Kidney tubule cell (primary cell): Measurements from ENCODE around the gene RGS5.
A peak's percentile ranks its signal among the peaks of the same experiment; 100 is the strongest.
"Not testable (repeated sequence)": the region's sequence is repeated elsewhere in the genome, so short reads cannot be mapped to it uniquely, and the experiment has no call there.

Source experiments
- DNase-seq: peaks from one replicate; pipeline ENCODE4 v3.0.0-alpha.2; 2018; ENCODE audit warnings: low spot score

Gene RGS5, protein sequence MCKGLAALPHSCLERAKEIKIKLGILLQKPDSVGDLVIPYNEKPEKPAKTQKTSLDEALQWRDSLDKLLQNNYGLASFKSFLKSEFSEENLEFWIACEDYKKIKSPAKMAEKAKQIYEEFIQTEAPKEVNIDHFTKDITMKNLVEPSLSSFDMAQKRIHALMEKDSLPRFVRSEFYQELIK

DNA sequence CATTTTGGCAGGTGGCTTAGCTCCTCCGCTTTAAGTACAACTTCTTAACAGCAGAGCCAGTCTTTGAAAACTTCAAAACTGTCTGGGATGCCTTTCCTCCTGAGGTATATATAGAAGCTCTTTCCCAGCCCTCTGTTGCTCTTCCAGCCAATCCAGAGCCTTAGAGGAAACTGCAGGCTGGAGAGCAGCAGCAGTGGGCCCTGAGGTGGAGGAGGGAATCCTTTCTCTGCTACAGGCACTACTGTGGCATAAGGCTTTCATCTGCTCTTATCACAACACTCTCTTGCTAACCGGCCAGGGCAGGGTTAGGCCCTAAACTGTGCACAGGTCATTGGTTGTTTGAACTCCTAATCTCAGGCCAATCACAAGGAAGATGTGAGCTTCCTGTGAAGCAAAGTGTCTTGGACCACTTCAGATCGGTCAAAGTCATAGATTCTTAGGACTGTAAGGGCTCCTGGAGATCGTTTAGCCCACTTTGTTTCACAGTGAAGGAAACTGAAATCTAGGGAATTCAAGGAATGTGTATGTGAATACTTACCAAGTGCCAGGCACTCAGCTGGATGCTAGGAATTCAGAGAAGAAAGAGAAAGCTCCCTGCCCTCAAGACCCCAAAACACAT, at the start of gene RGS5:
Gene RGS5, minus strand, starts transcription at position 84 of the 619 bp plus-strand sequence. Its CDS starts 81 bp downstream, at position 3.
- DNase-seq: peak; percentile 30

DNA sequence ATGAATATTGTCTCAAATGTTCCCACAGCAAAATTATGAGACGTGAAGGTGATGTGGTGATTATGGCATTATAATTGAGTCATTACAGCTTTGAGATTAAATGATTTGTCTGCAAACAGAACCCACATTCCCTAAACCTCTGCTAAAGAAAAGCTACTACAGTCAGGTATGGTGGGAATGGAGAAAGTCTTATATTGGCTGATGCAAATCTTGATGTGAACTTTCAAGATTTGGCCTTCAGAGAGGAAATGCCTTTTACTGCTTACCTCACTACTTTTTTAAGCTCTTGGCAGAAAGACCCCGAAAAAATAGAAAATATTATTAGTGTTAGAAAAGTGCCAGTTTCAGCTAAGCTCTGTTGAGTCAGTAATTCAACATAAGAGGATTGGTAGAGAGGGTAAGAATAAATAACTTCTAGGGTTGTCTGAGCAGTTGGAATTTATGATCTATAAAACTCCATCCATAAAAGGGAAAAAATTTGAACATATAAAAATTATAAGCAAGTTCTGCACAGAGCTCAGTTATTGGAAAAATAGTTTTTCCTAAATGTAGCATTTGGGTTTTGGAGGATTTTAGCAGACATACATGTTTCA, 47.8 kb upstream of the RGS5 start:
- DNase-seq: no peak

DNA sequence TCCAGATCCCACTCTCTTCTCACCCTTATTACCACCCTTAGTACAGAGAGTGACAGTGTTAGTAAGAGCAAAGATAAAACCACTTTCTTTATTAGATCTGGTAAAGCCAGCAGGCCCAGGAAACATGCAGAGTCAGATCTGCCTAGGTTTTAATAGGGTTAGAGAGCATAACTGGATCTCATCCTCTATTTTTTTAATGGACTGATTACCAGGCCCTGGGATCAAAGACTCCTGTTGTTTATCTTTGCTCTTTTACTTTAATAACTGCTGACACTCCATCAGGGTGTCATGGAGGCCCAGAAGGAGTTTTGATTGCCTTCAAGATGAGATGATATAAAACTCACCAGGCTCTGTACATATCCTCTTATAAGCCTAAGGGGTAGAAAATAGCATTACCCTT, 45.3 kb upstream of the RGS5 start:
- DNase-seq: no peak

DNA sequence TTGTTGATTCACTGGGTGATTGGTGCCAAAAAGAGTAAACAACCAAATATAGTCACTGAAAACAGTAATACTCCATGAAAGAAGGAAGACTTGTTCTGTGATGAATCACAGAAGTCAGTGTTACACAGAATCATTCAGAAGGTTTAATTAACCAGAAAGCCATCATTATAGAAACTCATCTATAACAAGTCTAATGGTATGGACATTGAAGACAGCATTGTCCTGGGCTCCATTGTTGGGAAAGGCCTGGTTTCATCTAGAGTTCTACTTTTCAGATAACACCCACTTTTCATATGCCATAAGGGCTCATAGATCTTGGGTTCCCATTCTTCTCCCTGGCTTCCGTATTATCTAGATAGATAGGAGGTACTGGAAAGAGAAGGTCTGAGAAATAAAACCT, 41.9 kb upstream of the RGS5 start:
- not testable (repeated sequence) for DNase-seq

DNA sequence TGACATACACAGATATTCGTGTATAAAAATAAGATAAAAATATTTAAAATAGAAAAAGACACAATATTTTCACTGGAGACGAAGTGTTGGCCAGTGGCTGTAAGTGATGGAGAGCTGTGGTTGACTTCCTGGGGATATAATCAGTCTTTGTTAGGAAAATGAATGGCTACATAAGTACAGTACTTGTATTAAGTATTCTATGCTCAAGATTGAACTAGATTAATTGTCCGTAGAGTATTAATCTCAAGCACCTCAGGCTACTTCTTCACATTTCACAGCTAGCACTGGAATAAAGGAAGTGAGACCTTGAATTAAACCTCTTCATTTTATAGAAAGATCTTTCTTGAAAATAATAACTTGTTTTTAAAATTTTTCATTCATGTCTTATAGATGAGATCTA, 39.0 kb upstream of the RGS5 start:
- DNase-seq: no peak

DNA sequence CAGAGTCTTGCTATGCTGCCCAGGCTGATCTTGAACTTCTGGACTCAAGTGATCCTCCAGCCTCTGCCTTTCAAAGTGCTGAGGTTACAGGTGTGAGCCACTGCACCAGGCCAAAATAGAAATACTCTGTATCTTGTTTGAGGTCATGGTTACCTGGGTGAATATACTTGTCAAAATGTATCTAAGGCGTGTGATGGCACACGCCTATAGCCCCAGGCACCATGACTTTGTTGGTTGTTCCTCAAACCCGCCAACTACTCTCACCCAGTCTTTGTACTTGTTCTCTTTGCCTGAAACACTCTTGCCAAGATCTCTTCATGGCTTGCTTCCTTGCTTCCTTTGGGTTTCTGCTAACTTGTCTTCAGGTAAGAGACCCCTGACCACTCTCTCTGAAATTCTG, 38.0 kb upstream of the RGS5 start:
- no peak for DNase-seq

DNA sequence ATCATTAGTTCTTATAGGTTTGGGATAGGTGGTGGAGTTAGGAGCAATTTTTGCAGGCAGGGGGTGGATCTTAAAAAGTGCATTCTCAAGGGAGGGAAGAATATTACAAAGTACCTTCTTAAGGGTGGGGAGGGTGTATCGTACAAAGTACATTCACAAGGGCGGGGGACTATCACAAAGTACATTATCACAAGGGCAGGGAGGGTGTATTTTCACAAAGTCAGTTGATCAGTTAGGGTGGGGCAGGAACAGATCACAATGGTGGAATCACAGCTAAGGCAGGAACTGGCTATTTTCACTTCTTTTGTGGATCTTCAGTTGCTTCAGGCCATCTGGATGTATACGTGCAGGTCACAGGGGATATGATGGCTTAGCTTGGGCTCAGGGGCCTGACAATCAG, 30.9 kb upstream of the RGS5 start:
- not testable (repeated sequence) for DNase-seq

DNA sequence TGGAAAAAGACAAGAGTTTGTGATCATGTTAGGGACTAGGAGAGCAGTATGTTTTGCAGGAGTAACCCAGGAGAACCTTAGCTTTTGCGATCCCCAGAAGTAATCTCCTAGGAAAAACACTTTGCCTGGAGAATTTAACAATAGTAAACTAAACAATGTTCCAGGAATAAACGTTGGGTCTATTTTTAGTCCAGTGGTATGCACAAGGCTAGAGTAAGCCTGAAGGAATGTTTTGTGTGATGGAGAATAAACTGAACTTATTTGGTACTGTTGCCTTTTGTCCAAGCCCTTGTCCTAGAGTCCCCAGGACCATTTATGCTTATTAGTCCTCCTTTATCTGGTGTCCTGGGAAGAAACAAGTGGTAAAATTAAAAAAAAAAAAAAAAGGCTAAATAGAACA, 28.7 kb upstream of the RGS5 start:
- DNase-seq: peak; percentile 52

DNA sequence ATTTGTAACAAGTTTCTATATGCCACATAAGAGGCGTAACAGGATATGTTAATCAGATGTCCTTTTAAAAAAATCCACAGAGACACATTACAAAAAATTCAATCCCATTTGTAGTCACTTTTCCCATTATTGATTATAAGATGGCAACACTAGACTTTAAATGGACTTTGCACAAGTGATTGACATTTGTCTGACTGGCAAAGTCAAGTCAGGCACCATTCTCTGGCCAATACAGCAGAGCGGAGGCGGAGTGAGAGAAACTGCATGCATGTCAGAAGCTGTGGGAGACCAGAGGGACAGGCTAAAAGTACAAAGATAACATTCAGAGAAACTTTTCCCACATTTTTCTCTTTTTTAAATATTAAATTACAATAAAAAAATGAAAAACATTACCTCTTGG, 28.1 kb upstream of the RGS5 start:
- no peak for DNase-seq

DNA sequence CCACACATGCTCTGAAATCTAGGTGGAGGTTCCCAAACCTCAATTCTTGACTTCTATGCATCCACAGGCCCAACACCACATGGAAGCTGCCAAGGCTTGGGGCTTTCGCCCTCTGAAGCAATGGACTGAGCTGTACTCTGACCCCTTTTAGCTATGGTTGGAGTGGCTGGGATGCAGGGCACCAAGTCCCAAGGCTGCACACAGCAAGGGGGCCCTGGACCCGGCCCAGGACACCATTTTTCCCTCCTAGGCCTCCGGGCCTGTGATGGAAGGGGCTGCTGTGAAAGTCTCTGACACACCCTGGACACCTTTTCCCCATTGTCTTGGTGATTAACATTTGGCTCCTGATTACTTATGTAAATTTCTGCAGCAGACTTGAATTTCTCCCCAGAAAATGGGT, 25.6 kb upstream of the RGS5 start:
- not testable (repeated sequence) for DNase-seq

DNA sequence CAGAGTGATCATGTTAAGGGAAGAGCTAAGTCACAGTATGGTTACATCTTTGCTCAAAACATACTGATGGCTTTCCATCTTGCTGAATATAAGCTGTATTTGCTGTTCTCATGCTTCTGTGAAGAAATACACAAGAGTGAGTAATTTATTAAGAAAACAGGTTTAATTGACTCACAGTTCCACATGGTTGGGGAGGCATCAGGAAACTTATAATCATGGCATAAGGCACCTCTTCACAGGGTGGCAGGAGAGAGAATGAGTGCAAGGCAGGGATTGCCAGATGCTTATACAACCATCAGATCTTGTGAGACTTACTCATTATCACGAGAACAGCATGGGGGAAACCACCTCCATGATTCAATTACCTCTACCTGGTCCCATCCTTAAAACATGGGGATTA, 24.4 kb upstream of the RGS5 start:
- peak; percentile 91 for DNase-seq

DNA sequence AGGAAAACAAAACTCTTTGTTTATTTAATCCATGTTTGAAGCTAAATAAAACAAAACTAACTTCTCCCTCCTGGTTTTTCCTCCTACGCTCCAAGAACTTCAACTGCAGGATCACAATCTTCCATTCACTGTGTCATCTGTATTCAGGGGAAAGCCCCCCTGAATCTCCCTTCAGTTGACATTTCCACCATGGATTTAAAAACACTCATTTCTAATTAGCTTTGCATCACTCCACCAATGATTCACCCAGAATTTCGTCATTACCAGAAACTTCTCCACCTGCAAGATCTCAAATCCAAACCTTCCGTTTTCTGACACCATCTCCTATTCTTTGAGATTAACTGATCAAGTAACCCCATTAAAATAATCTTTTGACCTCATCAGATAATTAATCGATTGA, 10.9 kb upstream of the RGS5 start:
- DNase-seq: no peak

DNA sequence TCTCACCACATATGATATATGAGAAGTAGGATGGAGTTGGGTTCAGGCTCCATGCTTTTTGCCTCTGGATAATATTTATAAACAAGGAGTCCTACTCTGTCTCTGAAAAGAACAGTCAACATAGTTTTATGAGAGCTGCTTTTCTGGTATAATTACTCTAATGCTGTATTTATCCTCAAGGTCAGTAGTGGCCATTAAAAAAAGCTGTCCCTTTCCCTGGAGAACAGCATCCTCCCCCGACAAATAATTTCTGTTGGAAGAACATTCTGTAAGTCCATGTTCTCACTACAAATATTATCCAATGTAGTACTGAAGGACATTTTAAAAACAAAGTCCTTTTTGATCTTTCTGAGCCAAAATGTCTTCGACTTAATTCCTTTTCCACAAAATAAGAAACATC, 9.0 kb upstream of the RGS5 start:
- no peak for DNase-seq

DNA sequence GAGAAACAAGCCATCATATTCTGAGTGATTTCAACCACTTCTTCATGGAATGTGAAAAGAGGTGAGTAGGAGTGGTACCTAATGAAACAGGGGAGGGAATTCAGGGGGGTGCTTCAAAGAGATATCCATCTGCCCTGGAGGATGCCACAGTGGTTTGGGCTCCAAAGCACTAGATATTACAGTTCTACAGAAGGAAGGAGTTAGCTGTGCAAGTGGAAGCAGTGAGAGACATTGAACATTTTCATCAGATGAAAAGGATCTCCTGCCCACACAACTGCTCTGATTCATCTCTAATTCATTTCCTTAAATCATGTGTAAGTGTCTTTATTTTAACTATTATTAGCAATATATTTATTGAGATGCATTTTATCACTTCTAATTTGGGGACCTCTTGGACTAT, 2.8 kb upstream of the RGS5 start:
- DNase-seq: no peak

DNA sequence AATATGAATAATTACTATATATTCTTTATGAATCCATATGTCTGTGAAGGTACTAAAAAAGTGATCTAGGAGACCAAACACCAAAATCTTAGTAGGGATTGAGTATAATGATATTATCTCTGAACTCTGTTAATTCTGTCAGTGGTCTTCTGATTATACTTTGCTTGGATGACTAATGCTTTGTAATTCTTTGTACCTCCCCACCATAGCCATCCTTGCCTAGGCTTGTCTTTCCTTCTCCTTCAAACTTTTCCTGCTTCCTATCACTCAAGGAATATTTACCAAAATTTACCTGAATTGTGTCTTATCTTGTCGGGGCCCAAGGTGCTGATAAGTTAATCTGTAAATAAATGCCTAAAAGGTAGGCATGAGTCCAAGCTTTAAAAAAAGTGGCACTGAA, 845 bp upstream of the RGS5 start:
- no peak for DNase-seq

DNA sequence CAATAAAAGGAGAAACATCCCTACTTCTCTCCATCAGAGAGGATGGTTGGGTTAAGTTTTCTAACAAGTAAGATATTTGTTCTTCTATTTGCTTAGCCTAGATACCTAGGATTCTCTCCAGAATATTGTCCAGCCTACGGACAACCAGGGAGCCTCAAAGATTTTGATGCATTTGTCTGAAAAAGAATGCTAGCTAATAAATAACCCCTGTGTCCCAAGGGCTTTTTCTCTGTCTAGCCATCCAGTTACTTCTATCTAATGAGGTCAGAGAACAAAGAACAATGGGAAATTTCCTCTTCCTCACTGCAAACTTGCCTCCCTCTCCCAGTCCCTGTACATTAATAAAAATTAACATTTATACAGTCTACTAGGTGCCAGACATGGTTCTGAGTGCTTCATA, 810 bp downstream of the RGS5 start:
- DNase-seq: peak; percentile 47

DNA sequence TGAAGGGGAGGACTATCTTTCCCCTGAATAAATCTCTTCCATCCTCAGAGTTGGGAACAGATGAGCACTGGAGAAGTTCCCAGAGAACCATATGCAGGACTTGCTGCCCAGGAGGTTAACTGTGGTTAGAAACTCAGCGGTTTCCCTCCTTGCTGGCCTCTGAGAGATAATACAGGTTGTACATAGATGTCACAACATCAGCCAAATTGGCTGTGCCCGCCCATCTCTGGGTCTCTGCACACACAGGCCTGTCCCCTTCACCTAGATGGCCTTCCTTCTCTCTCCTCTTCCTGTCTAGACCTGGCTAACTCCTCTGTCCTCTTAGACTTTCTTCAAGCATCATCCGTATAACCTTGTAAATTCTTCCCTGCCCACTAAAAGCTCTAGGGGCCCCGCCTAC, 5.7 kb downstream of the RGS5 start:
- no peak for DNase-seq

DNA sequence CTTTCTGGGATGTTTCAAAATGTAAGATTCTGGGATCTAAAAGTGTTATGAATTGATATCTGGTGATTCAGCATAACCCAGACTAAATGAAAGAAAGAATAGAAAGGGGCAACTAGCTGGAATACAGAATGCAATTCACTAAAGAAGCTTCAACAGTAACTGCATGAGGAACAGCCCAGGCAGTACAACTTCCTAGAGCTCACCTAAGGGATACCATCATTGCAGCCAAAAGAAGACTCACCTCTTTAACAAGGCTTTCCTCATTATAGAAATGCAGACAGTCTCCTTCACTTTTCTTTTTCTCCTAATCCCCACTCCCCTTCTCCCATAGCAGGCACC, 6.3 kb downstream of the RGS5 start:
- no peak for DNase-seq

DNA sequence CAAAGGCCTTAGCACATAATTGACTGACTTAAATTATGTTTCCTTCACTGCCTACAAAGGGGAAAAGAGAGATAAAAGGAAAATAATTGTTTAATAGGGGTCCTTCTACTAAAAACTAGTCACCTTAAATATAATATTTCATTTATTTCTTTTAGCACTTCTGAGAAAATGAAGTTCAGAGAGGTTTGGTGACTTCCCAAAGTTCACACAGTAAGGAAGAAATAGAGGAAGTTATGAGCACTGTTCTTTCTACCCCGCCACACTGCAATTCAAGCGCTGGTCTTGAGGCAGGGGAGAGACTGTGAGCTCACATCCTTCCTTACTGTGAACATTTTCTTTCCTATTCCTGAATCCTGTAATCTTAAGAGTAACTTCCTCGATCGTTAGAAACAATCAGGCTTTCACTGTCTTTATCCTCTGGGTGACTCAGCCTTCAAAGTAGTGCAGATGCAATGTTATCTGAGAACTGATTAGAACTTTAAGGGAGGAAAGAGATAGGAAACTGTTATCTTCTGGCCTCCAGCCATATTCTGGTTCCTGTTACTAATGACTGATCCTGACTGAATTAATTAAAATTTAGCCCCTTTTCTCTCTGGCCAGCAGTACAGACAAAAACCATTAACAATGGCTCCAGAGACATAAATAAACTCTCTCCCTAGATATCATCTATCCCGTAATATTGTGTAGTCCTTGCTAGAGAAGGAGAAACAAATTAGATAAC, 6.8 kb downstream of the RGS5 start:
- peak; percentile 22 for DNase-seq

DNA sequence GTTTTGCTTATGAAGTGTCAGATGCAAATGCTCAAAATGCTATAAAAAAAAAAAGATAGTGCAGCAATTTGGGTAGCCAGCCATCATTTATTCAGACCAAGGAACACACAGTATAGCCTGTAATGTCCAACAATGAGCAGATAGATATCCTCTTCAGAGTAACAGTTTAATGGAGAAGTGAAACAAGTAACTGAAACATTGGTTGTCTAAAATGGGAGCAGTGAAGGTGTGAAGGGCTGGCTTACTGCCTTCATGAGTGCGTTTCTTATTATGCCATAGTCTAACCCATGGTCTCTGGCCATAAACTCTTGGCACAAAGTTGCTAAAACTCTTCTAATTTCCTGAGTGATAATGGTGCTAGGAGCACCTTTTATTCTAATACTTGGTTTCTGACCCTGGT, 11.4 kb downstream of the RGS5 start:
- DNase-seq: no peak

DNA sequence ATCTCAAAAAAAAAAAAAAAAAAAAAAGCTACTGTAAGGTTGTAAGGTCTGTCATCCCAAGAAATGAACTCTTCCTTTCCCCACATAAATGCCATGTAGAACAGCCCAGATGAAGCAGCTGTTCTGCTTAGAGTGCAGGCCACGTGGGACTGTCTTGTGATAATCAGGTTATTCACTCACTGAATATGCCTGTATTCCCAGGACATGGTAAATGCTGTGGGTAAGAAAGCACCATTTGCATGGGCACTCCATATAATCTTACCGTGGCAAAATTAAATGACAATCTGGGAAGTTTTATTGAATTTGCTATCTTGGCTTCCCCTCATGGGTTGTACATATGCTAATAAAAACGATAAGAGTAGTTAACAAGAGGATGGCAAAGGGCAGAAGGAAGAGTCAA, 13.8 kb downstream of the RGS5 start:
- no peak for DNase-seq

DNA sequence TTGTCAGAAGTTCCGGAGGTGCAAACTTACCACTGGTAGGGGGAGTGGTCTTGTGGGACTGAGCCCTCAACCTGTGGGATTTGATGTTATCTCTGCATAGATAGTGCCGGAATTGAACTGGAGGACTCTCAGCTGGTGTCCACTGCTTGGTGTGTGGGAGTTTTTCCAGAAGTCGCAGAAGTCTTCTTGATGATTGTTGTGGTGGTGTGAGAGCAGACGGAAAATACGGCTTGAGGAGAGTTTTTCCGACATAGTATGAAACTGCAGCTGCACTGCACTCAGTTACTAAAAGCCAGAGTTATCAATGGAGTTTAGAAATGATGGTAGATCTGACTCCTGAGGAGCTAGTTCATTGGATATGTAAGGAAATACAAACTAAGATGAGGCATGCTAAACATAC, 14.9 kb downstream of the RGS5 start:
- DNase-seq: no peak

DNA sequence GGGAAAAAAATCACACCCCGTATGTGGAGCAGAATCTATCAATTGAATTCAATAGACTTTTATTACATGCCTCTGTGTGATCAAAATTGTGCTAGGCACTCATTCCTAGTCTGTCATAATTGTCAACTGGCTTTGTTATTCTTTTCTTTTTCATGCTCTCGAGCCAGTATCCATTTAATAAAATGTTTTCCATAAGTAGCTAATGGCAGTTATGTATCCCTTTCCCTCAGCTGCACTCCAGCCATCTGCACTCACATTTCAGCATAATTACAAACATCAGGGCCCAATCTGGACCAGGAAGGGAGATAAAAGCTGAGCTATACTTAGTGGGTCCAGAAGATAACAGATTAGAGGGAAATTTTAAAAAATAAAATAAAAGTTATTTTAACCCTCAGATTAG, 15.9 kb downstream of the RGS5 start:
- DNase-seq: no peak
